NCI-H226 (cell line): ENCODE data around the gene MT1B.
"Not testable (repeated sequence)": the region's sequence is repeated elsewhere in the genome, so short reads cannot be mapped to it uniquely, and the experiment has no call there.

Experiments
- DNase-seq: peaks from one replicate; pipeline ENCODE4 v3.0.0-alpha.2; 2015

The MT1B gene

GRCh38 chr16:56621665-56622445 is 29.8 kb upstream of the MT1B start:
- not testable (repeated sequence) for DNase-seq

DNA sequence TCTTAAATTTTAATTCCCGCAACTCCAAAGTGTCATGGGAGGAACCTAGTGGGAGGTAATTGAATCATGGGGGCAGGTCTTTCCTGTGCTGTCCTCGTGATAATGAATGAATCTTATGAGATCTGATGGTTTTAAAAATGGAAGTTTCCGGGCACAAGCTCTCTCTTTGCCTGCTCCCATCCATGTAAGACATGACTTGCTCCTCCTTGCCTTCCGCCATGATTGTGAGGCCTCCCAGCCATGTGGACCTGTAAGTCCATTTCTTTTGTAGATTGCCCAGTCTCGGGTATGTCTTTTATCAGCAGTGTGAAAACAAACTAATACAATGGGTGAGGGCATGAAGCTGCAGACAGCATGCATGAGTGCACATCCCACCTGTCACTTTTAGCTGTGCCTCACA is 28.5 kb upstream of the MT1B start:
- not testable (repeated sequence) for DNase-seq

- DNase-seq, result no peak
Observed at GRCh38 chr16:56623637-56624036, 28.0 kb upstream of the MT1B start.

DNA sequence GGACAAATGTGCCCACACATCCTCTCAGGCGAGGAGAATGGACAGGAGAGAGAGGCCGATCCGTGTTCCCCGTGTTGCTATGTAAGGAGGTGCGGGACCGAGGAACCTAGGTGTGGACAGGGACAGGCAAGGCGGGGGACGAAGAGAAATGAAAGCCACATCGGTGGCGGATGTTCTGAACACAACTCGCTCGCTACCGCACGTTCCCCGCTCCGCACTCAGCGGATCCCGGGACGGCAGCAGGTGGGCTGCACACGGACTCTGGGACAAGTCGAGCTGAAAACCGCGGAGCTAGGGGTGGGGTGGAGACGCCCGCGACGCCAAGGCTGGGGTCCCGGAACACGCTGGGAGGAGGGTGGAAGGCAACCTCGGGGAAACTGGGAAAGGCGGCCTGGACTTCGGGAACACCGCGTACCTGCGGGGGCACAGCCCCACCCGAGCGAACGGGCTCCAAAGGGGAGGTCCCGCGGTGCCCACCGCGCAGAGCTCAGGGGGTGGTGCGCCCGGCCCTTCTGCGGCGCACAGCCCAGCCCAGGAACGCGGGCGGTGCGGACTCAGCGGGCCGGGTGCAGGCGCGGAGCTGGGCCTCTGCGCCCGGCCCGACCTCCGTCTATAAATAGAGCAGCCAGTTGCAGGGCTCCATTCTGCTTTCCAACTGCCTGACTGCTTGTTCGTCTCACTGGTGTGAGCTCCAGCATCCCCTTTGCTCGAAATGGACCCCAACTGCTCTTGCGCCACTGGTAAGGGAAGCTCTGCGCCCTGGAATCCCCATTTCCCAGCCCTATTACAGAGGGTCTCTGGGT is 26.3 kb upstream of the MT1B start, which contains the start of gene MT1E:
Gene MT1E, plus strand, starts transcription at position 642 of the 803 bp plus-strand sequence. Its CDS starts 71 bp downstream, at position 713.
- DNase-seq, result peak; percentile 87

DNA sequence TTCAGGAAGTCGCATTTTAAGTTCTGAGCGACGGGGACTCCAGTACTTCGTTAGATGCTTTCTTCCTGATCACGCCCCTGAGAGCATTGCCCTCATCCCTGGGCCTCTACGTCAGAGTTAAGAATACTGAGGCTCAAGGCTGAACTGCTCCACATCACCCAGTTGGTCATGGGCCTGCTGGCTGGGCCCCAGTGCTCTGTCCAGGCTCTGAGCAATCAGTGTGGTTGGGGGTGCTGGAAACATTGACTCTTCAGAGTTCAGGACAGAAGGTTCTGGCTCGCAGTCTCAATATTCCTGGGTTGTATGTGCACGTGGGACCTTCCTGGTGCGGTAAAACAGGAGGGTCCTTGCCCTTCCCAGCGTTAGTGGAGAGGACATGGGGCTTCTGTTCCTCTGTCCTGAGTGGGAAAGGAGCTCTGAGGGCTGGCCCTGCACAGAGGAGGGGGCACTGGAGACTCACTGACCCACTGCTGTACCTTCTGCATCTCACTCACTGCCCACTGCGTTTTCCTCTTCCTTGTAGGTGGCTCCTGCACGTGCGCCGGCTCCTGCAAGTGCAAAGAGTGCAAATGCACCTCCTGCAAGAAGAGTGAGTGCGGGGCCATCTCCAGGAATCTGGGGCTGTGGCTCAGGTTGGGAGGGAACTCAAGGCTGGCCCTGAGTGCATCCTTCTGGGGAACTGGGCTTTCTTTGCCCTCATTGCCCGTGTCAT is 25.6 kb upstream of the MT1B start:
- DNase-seq, result peak; percentile 36

GRCh38 chr16:56626685-56627084 is 25.0 kb upstream of the MT1B start:
- DNase-seq, result no peak

DNA sequence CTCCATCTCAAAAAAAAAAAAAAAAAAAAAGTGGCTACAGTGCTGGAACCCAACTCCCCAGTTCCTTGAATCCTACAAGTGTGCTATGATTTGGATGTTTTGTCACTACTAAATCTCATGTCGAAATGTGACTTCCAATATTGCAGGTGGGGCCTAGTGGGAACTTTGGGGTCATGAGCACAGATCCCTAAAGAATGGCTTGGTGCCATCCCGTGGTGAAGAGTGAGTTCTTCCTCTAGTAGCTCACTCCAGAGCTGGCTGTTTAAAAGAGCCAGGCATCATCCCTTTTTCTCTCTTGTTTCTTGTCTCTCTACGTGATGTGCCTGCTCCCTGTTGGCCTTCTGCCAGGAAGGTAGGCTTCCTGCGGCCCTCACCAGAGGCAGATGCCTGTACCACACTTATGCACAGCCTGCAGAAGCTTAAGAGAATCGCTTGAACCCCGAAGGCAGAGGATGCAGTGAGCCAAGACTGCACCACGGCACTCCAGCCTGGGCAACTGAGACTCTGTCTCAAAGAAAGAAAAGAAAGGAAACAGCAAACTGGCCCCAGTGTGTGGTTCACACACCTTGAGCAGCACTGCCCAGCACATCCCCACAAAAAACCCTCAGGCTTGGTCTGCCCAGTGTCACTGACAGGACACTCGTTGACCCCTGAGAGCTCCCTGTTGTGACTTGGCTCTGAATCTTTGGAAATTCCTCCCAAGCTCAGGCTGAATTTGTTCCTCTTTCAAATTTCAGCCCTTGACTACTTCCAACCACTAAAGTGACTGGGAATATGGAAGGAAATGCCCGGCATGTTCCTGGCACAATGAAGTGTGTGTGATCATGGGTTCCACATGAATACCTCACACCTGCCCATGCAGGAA is 23.0 kb upstream of the MT1B start:
- no peak for DNase-seq

DNA sequence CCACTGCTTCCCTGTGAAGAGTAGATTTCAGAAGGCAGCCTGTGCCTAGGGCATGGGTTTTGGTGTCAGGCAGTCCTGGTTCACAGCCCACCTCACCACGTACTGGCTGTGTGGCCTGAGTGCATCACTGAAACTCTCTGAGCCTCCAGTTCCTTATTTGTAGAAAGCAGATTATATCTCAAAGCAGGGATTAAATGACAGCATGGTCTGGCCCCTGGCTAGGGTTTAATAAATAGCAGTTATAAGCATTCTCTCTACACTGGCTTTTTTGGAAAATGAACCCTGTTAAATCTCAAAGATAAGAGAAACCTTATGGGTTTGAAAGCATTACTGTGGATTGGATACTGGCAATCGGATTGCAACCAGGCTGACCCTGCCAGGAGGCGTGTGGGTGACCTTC is 22.2 kb upstream of the MT1B start:
- DNase-seq, result no peak

DNA sequence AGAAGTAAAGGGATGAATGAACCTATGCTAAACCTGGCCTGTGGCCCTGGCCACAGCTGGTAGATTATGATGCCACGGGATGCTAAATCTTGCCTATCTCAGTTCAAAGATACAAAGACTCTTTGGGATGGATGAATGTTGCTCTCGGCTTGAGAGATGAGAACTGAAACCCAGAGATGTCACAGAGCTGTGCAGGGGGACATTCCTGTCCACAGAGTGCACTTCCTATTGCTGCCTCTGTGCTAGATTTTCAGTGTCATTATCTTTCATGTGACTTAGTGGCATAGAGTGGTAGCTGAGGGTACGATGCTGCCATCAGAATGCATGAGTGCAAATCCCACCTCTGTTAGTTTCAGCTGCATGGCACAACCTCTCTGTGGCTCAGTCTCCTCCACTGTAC is 21.6 kb upstream of the MT1B start:
- no peak for DNase-seq

DNA sequence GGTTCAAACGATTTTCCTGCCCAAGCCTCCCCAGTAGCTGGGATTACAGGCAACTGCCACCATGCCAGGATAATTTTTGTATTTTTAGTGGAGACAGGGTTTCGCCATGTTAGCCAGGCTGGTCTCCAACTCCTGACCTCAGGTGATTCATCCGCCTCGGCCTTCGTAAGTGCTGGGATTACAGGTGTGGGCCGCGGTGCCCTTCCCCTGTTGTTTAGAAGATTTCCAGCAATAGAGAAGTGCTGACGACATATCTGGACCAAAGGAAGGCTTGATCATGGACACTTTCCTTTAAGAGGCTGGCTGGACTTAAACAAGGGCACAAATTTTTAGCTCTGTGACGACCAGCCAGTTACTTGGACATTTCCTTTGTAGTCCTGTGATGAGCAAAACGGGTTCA is 20.5 kb upstream of the MT1B start:
- no peak for DNase-seq

- DNase-seq, result no peak
Observed at GRCh38 chr16:56631832-56632155, 19.9 kb upstream of the MT1B start.

DNA sequence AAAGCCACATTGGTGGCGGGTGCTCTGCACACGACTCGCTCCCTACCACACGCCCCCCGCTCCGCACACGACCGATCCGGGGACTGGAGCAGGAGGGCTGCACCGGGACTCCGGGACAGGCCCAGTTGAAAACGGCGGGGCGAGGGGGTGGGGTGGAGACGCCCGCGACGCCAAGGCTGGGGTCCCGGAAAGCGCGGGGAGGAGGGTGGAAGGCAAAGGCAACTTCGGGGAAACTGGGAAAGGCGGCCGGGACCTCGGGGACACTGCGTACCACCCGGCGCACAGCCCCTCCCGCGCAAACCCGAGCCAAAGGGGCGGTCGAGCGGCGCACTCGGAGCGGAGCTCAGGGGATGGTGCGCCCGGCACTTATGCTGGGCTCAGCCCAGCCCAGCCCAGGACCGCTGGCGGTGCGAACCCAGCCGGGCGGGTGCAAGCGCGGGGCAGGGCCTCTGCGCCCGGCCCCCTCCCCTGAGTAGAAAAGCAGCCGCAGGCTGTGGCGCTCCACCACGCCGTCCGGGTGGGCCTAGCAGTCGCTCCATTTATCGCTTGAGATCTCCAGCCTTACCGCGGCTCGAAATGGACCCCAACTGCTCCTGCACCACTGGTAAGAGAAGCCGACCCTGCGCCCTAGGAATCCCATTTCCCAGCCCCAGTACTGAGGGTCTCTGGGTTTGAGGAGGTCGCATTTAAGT is 19.4 kb upstream of the MT1B start, which contains the start of gene MT1M:
Gene MT1M, plus strand, starts transcription at position 504 of the 692 bp plus-strand sequence. Its CDS starts 73 bp downstream, at position 577.
- DNase-seq, result no peak

DNA sequence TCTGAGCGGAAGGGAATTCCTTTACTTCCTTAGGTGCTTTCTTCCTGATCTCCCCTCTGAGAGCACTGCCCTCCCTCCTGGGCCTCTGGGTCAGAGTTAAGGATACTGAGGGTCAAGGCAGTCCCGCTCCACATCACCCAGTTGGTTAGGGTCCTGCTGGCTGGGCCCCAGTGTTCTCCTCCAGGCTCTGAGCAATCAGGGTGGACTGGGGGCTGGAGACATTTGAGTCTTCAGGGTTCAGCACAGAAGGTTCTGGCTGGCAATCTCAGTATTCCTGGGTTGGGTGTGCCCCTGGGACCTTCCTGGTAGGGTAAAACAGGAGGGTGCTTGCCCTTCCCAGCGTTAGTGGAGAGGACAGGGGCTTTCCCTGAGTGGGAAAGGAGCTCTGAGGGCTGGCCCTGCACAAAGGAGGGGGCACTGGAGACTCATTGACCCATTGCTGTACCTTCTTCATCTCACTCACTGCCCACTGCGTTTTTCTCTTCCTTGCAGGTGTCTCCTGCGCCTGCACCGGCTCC is 18.8 kb upstream of the MT1B start:
- no peak for DNase-seq

DNA sequence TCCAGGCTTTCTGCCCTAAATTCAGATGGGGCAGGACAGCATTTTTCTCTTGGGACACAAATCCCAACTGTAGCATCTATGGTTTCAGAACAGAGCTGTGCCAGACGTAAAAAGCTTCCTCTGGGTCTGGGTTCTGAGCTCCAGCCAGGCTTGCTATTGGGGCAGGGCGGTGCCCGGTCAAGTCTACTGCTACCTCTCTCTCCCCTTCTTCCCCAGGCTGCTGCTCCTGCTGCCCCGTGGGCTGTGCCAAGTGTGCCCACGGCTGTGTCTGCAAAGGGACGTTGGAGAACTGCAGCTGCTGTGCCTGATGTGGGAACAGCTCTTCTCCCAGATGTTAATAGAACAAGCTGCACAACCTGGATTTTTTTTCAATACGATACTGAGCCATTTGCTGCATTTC is 18.2 kb upstream of the MT1B start:
- no peak for DNase-seq

DNA sequence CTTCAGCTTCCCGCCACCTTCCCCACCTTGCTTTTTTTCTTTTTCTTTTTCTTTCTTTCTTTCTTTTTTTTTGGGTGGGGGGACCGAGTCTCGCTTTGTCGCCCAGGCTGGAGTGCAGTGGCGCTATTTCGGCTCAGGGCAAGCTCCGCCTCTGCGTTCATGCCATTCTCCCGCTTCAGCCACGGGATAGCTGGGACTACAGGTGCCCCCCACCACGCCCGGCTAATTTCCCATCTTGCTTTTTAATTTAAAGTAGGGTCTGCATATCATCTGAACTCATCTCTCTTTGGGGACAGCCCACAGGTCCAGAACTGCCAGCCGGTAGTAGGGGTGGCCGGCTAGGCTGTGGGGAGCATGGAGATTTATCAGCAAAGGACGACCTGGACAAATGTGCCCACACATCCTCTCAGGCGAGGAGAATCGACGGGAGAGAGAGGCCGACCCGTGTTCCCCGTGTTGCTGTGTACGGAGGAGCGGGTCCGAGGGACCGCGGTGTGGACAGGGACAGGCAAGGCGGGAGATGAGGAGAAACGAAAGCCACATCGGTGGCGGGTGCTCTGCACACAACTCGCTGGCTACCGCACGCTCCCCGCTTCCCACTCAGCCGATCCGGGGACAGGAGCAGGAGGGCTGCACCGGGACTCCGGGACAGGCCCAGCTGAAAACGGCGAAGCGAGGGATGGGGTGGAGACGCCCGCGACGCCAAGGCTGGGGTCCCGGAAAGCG is 16.8 kb upstream of the MT1B start:
- DNase-seq, result no peak

DNA sequence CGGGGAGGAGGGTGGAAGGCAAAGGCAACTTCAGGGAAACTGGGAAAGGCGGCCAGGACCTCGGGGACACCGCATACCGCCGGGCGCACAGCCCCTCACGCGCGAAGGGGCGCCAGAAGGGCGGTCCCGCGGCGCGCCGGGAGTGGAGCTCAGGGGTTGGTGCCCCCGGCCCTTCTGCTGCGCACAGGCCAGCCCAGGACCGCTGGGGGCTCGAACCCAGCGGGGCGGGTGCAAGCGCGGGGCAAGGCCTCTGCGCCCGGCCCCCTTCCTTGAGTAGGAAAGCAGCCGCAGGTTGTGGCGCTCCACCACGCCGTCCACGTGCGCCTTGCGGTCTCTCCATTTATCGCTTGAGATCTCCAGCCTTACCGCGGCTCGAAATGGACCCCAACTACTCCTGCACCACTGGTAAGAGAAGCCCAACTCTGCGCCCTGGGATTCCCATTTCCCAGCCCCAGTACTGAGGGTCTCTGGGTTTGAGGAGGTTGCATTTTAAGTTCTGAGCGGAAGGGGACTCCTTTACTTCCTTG is 16.2 kb upstream of the MT1B start:
- DNase-seq, result no peak

DNA sequence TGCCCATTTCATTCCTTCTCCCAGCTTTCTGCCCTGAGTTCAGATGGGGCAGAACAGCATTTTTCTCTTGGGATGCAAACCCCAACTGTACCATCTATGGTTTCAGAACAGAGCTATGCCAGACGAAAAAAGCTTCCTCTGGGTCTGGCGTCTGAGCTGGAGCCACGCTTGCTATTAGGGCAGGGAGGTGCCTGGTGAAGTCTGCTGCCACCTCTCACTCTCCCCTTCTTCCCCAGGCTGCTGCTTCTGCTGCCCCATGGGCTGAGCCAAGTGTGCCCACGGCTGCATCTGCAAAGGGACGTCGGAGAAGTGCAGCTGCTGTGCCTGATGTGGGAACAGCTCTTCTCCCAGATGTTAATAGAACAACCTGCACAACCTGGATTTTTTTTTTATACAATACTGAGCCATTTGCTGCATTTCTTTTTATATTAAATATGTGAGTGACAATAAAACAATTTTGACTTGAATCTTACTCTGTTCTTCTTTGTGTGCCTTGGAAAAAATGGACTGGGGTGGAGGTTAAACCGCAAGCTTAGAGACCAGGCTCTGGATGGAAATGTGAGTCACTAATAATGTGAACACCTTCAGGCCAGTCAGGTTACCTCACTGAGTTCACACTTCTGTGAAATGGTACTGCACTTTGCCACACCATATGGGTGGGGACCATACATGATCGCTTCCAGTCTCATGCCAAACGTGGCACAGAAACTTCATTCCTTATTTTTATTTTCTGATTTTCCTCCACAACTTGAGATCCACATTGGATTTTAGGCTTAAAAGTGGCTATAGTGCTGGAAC is 14.9 kb upstream of the MT1B start:
- DNase-seq, result no peak

DNA sequence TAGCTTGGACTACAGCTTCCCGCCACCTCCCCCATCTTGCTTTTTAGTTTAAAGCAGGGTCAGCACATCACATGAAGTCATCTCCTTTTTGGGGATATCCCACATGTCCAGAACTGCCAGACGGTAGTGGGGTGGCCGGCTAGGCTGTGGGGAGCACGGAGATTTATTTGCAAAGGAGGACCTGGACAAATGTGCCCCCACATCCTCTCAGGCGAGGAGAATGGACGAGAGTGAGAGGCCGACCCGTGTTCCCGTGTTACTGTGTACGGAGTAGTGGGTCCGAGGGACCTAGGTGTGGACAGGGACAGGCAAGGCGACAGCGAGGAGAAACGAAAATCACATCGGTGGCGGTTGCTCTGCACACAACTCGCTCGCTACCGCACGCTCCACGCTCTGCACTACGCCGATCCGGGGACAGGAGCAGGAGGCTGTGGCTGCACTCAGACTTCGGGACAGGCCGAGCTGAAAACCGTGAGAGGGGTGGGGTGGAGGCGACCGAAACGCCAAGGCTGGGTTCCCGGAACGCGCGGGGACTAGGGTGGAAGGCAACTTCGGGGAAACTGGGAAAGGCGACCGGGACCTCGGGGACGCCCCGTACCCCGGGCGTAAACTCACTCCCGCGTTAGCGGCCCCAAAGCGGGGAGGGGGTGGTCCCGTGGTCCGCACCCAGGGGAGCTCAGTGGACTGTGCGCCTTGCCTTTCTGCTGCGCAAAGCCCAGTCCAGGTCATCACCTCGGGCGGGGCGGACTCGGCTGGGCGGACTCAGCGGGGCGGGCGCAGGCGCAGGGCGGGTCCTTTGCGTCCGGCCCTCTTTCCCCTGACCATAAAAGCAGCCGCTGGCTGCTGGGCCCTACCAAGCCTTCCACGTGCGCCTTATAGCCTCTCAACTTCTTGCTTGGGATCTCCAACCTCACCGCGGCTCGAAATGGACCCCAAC is 13.6 kb upstream of the MT1B start, which contains the start of gene MT1A:
Gene MT1A, plus strand, starts transcription at position 853 of the 937 bp plus-strand sequence. Its CDS starts 73 bp downstream, at position 926.
- no peak for DNase-seq
